ENCODE data around the gene MAP6D1.

The MAP6D1 gene

DNA sequence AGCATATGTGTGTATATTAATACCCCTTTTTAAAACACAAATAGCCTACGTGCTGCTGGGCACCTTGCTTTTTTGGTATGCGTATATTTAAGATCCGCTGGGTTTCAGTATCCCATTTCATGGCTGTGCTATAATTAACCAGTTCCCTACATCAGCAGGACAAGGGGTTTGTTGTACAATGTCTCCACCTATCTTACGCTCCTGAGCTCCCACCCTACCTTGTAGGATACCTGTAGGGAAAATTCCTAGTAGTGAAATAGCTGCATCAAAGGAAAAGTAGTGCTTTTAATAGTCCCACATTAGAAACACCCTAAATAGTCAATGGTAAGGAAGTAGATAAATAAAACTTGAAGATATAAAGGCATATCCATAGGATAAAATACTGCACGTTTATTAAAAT lies 1.4 kb downstream of the MAP6D1 start:
- DNase-seq (ENCODE audit: low spot score) = peak; percentile 41

DNA sequence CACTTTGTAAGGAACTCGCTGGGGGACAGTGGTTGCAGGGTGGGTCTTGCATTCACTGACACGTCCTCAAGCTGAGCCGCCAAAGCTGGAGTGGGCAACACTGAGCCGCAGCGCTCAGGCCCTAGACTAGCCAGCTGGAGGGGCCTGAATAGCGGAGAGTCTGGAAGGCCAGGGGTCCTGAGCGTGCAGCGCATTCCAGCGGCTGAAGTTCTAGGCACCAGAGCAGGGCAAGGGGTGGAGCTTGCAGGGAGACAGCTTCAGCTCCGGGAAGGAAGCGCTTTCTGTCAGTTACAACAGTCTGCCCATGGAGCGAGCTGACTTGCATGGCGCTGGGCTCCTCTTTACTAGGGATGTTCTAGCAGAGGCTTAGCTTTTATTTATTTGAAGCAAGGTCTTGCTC lies 2.7 kb downstream of the MAP6D1 start:
- no peak for DNase-seq (ENCODE audit: low spot score)

DNA sequence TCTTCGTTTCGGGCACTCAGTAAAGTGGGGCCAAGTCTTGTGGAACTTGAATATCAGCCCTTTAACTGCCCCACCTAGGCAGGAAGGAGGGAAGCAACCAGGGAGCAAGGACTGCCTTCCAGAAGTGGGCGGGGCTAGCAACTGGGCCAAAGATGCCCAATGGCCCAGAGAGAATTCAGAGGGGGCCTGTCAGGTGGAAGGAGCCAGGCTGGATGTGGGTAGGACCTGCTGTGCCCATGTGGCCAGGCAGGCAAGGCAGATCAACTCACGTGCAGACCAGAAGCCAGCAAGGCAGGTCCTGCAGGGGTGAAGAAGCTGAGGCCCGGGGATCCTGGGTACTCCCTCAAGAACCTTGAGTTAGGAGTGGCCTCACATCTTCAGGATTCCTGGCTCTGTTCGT lies 5.5 kb downstream of the MAP6D1 start:
- no peak for DNase-seq (ENCODE audit: low spot score)

DNA sequence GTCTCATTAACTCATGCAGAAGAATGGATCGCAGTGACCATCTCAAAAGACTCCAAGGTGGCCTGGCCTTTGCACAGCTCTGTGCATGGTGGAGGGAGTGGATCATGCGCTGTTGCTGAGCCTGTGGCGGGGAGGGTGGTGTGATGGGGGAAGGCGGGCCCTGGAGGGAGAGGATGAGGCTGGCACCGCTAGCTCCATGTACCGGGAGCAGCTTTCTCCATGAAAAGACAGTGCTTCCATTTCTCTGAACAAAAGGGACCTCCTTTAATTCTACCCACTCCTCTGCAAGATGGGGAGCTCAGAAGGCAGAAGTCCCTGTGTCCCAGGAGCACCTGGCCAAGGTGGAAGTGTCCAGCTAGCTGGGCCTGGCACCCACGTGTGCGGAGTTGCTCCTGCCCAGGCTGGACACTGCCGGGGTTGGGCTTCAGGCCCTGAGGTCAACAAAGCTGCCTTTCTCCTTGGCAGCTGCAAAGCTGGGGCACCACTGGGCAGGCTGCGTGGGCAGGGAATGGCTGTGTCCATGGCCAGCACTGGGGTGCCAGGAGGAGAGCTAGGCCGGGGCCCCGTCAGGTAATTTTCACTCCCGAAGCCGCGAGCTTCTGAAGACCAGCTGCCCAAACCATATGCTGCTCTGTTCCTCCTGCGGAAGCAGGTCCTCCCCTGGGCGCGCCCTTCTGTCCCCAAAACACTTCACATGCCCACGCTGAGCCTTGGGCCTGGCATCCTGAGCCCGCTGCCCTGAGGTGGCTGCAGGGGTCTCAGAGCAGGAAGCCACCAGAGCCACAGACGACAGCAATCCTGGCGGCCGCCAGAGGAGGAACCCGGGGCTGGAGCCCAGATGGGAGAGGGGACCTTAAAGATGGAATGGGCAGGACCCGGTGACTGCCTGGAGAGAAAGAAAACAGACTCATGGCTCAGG lies 6.4 kb downstream of the MAP6D1 start:
- no peak for DNase-seq (ENCODE audit: low spot score)

DNA sequence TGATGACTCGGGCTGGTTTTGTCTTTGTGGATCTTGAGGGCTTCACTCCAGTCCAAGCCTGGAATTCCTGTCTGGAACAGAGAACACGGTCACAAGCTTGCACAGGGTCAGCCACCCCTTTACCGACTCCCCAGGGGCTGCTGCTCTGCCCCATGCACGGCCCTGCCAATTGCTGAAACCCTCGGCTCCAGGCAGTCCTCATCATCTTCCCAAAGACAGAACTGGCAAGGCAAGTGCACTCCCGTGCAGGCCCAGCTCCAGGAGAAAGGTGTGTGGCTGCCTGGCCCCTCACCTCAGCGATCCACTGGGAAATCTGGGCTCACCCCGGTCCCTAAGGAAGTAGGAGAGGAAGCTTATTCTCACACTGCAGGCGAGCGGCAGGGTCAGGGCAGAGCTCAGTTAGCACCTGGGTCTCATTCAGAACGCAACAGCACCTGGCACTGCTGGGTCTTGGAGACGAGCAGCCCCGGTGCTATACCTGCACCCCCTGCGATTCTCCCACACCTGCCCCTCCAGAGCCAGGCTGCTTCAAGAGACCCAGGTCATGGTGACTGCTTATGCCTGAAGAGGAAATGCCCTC lies 7.2 kb downstream of the MAP6D1 start:
- no peak for DNase-seq (ENCODE audit: low spot score)

DNA sequence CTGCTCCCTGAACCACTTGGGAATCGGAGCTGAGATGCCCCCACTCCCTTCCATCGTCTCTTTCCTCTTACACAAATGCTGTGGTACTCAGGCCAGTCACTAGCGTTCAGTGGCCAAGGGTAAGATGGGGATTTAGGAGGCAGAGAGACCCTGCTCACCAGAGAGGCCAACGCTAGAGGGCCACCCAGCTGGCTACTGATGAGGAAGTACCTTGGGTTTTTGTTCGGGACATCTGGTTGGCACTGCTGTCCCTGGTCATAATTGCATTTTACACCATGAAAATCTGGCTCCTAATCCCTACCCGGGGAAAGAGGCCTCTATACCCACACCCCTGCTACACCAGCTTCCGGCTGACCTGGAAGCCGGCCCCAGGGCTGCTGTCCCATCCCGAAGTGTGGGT lies 7.7 kb downstream of the MAP6D1 start:
- DNase-seq (ENCODE audit: low spot score) = no peak

DNA sequence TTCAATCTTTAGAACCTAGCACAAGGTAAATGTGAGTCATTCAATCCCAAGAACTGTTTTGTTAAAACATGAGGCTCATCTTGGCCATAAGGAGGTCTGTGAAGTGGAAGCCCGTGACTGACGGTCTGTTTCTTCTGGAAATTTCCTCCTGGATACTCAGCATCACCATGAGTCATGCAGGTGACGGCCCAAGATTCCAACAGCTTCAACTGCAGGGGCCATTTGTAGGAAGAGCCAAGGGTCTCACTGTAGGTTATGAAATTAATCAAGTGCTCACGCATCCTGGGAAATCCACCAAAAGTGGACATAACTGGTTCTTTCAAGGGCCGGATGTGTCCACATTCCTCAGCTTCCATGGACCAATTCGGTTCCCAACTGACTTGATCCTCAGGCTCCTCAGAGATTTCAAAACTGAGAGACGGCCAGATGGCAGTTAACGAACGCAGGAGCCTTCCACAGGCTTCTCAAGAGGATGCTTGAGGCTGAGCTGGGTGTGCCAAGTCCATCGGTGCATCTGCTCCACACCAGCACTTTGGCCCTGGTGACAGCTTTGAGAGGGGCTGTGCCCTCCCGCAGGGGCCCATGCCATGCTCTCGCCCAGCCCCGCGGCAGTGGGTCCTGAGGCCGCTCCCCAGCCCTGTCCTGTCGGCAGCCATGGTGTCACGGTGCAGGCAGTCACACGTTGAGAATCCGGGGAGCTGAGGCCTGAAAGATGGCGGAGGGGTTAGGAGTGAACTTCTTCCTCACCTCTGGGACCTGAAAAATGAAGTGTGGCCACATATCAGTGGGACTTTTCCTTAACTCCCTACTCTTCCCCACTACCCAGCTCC lies 8.5 kb downstream of the MAP6D1 start:
- DNase-seq (ENCODE audit: low spot score) = no peak

DNA sequence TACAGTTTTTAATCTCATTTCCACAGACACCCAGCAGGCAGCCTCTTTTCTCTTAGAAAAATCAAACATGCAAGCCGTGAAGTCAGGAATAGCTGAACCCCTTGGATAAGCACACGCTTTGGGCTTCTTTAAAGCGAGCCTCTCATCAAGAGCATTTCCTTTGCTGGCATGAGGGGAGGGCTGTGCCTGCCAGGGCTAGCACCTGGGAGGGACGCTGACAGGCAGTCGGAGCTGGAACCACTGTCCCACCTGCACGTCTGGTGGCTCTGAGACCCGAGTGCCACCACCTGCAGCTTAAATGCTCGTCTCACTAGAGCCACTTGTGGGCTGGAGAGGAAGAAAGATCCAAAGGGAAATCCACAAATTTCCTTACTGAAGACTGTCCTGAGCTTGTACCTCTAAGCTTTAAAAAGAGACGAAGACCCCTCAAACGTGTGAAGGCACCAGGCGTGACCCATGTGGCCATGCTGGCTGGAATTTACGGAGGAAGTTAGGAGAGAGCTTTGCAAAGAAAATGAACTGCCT lies 9.4 kb downstream of the MAP6D1 start:
- DNase-seq (ENCODE audit: low spot score) = no peak

DNA sequence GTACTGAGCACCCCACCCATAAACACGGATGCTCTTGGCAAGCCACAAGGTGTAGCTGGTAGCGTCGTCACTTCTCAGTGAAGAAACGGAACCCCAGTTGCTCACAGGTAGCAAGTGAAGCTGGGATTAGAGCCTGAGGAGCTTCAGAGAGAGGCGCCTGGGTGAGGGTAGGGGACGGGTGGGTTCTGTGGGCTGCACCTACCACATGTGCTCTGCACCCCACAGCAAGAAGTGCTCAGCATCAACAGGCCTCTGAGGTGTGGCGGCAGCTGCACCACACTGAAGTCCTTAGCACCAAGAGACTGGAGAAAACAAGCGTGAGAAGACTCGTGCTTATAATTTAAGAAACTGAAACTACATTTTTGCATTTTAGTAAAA lies 9.8 kb downstream of the MAP6D1 start:
- DNase-seq (ENCODE audit: low spot score) = no peak

DNA sequence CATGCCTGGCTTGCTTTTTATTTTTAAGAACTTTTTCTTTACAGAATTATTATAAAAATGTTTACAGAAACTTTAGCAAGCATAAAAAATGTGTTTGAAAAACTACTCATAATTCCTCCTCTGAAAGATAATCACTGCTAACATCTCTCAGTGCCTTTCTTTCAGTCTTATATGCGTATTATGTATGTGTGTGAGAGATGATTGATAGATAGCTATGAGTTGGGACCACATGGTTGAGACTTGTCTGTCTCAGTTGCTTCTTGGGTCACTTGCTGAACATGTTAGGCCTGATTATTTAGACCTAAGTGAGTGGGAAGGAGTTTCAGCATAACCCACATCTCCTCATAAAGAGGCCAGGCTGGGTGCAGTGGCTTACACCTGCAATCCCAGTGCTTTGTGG lies 11.1 kb downstream of the MAP6D1 start:
- no peak for DNase-seq (ENCODE audit: low spot score)

DNA sequence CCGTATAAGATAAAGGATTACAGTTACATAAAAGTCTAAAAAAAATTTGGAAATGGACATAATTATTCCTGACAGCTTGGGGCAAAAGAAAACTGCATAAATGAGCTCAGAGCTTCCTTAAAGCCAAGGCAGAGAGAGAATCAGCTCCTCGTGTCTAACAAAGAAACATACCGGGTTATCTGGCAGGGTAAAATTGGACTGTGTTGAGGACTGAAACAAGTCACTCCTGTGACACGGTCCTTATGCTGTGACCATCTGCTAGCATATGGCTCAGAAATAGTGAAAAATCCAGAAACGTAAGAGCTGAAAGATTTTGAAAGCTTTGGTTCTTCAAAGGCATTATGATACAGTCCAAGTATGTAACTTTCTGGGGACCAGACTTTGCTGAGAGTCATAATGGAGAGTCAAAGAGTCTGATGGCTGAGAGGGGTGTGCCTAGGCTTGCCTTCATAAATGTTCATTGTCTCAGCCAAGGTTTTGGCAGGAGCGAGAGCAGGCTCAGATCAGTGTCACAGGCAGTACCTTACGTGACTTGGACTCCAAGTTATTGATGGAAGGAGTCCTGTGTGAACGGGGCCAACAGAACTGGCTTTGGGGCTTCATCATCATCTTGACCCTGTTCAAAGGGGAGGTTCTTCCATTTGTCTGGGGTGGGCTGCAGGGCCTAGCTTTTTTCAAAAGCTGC lies 12.5 kb downstream of the MAP6D1 start:
- no peak for DNase-seq (ENCODE audit: low spot score)

DNA sequence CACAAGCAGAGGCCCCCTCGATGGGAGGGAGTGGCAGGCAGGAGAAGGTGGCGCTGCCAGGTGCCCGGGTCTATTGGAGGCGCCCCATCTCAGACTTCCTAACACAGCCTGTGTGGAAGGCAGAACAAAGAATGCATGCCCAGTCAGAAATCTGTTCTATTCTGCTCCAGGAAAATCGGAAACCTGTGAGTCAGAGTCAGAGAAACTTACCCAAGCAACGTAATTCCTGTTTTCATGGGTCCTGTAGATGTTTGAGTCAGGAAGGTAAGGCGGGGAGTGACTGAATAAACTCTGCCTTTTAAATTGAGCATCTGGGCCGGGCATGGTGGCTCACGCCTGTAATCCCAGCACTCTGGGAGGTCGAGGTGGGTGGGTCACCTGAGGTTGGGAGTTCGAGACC lies 13.7 kb downstream of the MAP6D1 start:
- no peak for DNase-seq (ENCODE audit: low spot score)

DNA sequence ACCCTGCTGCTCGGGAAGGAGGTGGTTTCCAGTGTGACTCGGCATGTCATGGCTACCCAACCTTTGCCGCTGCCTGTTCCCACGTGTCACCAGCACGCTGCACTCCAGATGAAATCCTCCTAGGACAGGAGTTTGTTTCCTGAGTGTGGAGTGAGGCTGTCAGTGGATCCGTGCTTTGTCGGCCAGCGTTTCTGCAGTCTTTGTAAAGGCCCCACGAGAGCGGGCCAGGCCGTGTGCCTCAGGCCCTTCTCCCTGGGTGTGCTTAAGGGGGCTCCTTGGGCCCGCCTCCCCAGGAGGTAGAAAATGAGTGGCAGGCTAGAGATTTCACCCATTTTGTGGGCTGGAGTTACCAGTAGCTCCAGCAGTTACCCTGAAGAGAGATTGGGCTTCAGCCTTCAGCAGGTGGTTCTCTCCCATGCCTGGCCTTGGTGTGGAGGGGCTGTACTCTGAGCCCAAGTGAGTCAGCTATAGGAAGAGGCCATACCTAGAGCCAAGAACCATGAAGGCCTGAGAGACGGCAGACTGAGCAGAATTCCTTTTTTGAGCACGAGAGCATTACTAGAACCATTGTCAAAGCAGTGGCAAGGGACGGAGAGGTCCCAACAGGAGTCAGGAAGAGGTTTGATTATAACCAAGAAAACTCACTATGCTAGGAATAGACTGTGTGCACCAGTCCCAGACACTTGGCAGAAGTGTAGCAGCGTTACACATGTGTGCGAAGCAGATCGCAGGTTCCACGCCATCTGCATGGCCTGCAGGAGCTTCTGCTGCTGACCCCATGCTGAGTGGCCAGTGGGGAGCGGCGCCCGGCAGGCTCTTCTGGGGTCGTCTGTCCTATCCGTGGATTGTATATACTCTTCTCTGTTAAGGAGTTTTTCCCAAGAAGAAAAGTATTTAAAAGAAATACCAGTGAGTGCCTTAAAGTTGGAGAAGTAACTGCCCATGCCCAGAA lies 14.5 kb downstream of the MAP6D1 start:
- DNase-seq (ENCODE audit: low spot score) = no peak

DNA sequence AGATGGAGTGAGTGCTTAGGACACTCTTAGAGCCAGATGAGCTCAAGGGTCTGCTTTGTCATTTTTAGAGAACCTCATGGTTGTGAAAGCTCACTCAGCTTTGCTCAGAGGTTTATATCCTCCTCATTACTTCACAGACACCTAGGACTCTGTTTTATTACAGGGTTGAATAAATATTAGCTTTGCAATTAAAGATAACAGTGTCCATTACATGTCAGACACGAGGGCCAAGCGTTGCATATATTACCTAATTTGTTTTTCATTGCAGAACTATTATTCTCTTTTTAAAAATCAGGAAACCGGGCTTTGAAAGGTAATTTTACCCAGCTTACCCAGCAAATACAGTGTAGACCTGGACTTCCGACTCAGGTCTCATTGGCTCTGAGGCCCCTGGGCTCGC lies 16.1 kb downstream of the MAP6D1 start:
- no peak for DNase-seq (ENCODE audit: low spot score)

DNA sequence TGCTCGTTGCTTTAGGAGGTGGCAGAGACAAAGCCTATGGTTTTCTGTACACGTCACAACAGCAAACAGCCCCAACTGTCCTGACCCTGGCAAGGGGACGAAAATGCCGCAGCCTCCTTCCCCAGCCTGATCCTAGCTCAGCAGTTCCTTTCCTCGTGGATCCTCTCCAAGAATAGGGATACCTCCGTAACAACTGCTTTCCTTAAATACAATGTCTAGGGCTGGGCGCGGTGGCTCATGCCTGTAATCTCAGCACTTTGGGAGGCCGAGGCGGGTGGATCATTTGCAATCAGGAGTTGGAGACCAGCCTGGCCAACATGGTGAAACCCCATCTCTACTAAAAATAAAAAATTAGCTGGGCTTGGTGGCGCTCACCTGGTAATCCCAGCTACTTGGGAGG lies 17.0 kb downstream of the MAP6D1 start:
- DNase-seq (ENCODE audit: low spot score) = no peak

DNA sequence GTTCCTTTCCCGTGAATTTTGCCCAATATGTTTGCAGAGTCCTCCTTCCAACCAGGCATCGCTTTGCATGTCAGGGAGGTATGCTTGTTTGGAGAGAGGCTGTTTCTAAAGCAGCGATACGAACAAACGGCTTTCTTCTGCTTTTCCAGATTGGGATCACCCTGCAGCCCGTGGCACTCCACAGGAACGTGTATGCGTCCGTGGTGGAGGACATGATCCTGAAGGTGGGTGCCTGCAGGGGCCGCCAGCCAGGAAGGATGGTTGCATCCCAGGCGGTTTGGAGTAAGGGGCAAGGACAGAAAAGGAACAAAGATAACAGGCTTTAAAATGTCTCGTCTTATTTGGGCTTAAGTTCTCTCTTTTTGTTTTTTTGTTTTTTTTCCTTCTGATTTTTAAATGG lies 17.5 kb downstream of the MAP6D1 start:
- no peak for DNase-seq (ENCODE audit: low spot score)

DNA sequence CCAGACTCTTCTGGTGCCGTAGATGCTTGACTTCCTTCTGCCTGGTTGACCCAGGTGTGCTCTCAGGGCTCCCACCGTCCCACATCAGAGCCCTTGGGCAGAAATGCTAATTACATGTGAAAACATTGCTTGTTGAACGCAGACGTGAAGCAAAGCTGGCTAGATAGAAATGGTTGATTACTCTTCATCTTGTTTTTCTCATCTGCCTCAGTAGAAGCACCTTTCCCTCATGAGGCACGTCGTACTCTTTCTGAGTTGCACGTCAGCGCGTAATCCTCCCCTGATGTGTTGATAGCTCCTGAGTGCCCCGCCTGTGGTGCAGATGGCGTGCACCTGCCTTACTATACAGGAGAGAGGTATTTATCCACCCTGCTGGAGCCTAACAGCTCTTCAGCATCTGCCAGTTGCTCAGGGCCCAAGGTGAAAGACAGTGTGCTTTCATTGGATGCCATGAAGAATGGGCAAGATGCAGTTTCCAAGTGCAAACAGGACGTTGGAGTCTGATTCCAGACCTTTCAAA lies 18.1 kb downstream of the MAP6D1 start:
- DNase-seq (ENCODE audit: low spot score) = no peak

DNA sequence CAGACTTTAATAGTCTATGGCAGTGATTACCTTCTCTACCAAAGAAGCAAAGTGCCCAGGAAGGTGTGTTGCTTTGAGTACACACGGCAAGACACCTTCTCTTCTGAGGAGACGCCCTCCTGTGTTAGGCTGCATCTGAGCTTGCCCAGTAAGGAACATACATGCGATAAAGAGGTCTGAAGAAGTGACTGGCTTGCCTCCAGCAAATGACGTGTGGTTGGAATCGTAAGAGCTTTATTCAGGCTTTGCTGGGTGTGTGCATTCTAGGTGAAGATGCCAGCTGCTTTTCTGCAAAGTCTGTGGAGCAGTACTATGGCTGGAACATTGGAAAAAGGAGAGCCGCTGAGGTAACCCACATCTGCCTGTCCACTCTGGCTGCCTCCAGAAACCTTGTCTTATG lies 22.4 kb downstream of the MAP6D1 start:
- no peak for DNase-seq (ENCODE audit: low spot score)

DNA sequence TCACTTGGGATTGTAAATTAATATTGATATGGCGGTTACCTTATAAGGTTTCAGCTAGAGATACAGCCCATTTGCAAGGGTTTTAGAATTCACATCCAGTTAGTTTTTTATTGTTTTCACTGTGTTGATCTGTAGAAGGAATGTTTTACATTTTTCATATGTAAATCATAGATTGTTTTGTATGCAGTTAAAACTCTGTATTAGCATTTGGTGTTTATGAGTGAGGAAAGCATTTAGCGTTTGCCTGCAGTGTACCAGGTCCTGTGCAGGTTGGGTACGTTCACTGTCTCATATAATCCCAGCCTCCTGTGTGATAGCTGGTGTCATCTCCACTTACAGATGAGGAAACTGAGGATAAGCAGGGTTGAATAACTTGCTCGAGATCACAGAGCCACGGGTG lies 23.8 kb downstream of the MAP6D1 start:
- DNase-seq (ENCODE audit: low spot score) = no peak

DNA sequence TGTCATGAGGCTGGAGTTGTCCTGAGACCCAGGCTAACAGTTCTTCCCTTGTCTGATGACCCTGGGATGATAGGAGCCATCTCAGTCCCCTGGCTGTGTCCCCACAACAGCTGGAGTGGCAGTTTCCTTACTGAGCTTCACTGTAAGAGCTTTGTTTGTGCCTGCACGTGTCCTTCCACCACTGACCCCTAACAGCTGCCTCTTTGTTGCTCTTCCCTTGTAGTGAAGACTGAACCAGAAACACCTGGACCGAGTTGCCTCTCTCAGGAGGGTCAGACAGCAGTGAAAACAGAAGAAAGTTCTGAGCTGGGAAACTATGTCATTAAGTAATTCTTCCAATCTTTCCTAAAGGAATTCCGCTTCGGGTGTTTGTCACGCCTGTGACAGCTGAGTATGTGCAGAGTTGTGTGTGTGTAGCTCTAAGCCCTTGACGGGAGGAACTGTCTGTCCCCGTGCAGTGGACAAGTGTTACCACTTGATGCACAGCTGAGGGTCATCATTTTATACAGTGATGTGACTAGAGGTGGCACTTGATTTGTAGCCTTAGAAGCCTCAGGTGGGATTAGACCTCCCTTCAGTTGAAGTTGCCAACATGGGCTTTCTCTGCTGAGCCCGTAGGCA lies 25.0 kb downstream of the MAP6D1 start:
- no peak for DNase-seq (ENCODE audit: low spot score)

Measured in RKO (cell line).